Stimulated activated CD8-positive, alpha-beta memory T cell treated with anti-CD3 and anti-CD28 coated beads, Interleukin-15, amount 100 ng/mL, for 4 hours (primary cell): ENCODE results near the gene PRR3.

Source experiments
- DNase-seq, 2 donors: peaks; one replicate each; pipeline ENCODE4 v3.0.0-alpha.2; 2020; ENCODE audit warnings: low read depth in 2 of 2

Gene PRR3

DNA sequence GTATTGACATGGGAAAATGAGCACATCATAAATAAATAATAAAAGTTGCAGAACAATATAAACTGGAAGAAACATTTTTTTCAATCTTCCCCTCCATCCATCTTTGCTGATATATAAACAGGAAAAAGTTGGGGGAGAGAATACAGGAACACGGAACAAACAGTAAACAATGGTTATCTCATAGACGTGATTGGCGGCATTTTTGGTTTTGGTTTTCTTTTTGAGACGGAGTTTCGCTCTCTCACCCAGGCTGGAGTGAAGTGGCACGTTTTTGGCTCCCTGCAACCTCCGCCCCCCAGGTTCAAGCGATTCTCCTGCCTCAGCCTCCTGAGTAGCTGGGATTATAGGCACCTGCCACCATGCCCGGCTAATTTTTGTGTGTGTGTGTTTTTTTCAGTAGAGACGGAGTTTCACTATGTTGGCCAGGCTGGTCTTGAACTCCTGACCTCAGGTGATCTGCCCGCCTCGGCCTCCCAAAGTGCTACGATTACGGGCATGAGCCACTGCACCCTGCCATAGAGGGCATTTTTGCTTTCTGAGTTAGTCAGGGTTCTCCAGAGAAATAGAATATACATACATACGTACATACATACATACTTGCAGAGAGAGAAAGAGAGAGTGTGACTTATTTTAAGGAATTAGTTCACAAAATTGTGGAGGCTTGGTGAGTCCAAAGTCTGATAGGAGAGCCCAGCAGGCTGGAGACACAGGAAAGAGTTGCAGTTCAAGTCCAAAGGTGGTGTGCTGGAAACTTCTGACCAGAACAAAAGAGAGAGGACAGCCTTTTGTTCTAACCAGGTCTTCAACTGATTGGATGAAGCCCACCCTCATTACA, 23.4 kb upstream of the PRR3 start:
- no peak for DNase-seq

DNA sequence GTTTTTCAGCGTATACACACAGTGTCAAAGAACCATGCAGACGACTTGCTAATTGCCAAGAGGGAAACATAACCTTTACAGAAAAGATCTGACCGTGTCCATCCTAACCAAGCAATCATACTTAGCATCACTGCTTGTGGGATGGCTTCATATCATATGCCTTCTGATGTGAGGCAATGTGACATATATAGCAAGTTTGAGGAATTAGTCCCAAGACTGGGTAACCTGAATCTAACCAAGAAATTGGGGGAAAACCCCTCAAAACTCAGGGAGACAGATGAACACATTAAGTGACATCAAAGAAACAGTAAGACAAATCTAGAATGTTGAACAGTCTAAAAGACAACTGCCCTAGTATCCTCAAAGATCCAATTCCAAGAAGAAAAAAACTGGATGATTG, 19.2 kb upstream of the PRR3 start:
- DNase-seq: no peak

DNA sequence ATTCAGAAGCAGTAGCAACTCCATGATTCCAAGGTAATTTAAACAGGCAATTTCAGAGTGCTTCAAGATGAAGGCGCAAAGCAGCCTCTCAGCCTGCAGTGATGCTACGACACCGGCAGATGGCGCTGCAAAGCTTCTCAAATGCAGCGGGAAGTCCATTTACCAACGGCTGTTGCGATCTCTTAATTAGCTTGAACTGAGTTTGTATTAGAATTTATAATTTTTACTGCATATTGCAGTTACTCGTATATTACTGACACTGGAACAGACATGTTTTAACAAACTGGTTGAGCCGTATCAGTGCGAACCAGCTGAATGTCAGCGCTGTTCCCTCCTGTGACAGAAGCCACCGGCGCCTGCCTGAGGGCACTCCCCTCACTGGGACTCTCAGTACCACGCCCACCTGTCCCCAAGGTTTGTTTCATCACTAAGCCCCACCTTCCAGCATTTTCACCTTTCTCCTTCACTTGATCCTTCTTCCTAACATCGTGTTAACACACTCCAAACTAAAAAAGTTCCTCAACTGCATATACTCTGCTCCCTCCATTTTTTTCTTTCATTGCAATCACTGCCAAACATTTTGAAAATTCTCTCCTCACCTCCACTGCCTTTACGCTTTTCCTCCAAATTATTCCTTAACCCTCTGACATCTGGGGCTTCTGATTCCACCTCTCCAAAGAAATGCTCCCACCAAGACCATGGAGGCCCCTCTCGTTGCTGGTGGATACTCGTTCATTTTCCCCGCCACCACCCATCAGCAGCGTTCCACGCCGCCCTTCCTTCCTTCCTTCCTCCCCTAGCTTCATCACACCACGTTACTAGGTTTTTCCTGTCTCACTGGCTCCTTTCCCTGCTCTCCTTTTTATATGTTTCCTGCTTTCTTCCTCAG, 15.3 kb upstream of the PRR3 start:
- DNase-seq: peak; percentile 55 to 69

DNA sequence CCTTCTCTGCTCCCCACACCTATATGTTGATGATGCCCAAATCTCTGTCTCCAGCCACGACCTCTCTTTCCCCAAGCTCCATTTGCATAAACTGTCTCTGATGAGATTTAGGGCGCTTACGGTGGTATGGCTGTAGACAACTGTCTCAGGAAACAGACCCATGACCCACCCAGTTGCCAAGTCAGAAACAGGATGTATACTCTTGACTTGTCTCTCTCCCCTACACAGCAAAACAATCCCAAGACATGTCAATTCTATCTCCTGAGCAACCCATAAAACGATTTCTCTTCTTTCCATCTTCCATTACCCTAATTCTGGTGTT, 14.7 kb upstream of the PRR3 start:
- no peak for DNase-seq

DNA sequence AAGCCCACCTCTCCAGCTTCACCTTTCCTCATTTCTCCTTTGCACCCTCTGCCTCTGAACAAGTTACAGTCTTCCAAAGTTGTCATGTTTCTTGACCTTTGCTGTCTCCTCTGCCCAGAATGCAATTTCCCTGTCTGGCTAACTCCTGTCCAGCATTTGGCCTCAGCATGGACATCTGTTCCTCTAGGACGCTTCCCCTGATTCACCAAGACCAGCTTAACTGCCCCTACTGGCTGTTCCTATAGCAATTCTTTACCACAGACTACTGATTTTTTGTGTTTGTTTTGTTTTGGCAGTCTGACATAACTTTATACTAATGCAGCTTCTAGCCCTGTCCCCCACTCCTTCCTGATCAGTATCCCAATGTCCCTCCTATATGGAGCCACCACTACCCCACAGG, 14.2 kb upstream of the PRR3 start:
- no peak for DNase-seq

DNA sequence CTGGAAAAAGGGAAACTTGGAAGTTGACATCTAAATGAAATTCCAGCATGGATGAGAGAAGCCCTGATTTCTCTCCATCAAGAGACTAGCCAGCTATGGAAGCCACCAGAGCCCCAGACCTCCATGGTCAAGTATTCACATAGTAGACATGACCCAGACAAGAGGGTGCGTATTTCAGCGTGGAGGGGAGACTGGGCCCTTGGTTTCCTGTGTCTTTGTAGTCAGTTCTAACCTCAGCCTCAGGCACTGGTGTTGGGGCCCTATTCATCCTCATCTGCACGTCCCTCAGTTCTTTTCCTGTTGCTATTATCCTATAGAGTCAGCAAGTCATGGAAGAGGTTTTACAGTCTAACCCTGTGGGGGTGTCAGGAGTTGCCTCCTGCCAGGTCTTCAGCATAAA, 13.3 kb upstream of the PRR3 start:
- no peak for DNase-seq

DNA sequence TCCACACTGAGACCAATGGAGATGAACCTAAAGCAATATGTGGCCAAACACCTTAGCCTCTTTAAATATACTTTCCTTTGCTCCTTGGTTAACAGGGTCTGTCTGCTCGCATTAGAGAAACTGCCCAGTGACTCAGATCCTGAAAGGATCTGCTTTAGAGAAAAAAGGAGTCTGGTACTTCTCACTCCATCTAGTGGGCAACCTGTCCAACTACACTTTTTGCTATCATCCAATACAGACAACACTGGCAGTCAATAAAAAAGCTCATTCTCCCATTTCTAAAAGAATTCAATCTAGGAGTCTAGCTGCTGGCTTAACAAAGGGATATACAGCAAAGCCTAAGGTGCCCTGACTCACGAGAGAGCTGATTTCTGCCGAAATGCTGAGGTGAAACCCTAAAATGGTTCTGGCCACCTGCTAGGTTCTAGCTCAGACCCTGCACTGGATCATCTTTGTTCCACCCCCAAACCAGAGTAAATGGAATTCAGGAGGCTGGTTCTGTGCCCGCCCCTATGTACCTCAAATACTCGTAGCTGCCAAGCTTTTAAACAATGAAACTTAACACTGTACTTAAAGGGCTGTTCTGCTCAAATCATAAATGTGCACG, 12.3 kb upstream of the PRR3 start:
- no peak for DNase-seq

DNA sequence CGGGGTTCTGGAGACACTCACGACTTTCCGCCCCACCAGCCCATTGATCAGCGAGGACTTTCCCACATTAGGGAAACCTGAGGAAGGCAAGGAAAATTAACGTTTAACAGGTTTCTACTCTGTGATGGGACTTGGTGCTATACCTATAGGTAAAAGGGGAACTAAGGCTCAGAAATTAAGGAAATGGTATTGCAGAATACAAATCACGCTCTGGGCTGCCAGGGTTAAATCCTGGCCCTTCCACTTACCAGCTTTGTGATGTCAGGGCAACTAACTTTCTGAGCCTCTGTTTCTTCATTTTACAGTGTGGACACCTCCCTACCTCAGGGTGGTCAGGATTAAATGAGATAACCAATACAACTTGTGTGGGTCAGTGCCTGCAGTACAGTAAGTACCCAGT, 9.6 kb upstream of the PRR3 start:
- no peak for DNase-seq

DNA sequence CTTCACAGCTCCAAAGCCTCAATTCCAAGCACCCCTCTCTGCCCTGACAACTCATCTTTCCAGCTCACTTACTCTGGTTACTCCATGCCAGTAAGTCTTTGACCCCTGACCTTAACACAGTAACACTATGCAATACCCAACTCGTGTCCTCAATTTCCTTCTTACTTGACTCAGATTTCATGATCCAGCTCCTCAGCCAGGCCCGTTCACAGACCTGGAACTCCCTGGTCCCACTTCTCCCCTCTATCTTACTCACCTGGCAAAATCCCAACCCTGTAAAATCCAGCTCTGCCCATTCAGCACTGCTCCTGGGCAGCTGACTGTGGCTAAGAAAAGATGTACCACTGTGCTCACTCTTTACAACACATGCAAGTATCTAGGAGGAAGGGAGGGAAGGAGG, 8.7 kb upstream of the PRR3 start:
- DNase-seq: no peak

DNA sequence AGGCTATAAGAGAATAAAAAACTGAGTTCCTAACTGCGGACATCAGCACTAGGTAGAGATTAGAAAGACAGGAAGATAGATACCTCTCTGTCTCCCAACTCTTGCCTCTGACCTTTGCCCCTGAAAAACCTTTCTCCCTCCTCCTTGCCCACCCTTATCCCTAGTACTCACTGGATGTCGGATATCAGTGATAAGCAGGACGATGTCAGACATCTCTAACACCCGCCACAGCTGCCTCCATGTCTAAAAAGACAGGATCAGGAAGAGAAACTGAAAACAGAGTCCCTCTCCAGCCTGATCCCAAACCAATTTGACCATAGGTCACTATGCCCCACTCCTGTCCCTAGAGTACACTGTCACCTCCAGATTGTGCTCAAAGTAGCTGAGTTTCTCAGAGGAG, 2.7 kb upstream of the PRR3 start:
- no peak for DNase-seq

DNA sequence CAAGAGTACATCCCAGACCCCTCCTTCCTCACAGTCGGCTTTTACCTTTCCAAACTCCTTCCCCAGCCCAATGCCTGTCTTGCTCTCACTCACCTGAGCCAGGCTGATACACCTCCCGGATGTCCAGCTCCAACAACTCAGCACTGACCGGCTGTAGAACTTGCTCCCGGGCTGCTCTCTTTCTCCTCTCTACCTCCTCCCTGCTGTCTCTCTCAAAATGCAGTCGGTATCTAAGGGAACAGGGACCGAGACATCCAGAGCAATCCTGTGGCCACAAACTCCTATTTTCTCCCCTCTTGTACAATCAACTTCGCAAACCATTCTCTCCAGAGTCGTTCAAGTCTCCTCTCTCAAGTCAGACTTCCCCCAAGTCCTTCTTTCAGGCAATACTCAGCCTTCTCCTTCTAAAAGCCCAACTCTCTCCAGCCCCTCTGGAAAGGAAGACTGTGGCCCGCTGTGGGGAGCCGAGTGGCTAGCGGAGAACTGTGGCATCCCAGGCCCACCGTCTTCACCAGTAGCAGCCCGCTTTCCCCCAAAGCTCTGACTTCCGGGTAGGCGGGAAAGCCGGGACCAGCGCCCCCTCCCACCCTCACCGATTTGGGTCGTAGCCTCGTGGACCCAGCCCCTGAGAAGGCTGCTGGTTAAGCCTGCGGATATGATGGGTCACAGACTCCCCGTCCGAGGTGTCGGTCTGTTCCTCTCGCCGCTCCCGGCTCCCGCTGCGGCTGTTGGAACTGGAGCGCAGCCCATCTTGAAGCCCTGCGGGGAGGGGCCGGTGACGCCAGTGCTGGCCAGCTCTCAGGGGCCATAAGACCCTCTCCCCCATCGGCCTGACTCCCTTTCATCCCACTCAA, 1.9 kb upstream of the PRR3 start:
- no peak for DNase-seq

DNA sequence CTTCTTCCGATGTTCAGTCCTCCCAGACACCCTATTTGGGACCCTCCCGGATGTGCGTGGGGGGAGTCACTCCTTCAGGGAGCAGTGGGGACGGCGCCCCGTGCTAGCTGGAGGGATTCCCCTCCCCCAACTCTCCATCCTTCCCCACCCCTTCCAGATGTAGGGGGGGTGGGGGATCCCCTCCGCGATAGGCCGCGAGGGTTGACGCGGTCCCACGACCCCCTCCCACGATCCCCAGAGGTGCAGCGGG, 1.4 kb upstream of the PRR3 start:
- DNase-seq: no peak

DNA sequence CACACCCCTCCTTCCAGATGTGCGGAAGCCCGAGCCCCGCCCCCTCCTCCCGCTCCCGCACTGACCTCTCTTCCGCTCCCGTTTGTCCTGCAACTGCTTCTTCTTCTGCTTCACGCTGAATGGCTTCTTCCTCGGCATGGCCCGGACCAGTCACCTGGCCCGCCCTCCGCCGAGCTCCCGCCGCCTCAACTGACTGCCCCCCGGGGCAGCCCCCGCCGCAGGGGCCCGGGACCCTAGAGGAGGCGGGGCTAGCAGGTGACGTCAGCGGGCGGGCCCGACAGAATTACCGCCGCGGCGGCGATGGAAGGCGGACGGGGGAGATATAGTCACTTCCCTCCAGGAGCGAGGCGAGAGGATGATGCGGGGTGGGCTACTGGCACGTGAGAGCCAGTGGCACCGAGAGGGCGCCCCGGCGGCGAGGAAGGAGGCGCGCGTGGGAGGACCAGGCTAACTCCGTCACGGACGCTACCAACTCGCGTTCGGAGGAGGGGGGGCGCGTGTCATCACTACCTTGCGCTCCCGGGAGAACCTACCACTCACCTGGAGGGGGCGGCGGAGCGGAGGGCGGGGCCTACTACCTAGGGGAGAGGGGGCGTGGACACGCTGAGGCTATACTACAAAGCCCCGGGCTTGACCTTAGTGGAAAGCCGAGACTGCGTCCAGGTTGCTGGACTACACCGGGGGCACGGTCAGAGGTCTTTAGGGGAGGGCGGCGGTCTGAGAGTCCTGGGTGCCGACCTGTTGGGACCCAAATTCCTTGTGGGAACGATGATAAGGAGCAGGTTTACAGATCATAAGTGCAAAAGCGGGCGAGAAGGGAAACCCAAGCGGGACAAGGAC, 809 bp upstream of the PRR3 start, which contains the start of gene GNL1:
TSS of gene GNL1 (minus strand) at position 424 of the 840 bp plus-strand sequence. CDS start at position 138, 286 bp downstream.
- DNase-seq: peak; percentile 98 to 99

DNA sequence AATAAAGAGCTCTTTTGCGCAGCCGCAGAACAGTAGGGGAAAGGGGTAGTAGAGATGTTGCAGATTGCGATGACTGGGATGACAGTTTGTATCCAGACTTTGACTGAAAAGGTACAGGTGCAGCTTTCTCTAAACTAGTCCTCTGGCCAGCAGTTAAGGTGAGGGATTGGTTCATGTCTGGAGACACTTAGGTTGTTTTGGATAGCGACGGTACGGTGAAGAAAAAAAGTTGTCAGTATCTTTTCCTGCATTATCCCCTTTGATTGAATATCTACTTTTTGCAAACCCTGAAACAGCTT, 537 bp downstream of the PRR3 start:
- DNase-seq: no peak

DNA sequence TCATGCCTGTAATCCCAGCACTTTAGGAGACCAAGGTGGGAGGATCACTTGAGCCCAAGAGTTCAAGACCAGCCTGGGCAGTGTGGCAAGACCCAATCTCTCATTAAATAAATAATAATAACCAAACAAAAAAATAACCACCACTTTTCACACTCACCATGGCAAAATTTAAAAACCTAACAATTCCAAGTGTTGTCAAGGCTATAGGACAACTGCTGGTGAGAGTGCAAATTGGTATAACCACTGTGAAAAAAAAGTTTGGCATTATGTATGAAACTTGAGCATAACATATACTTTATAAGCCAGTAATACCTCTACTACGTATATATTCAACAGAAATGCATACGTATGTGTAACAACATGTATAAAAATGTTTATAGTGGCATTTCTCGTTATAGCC, 3.8 kb downstream of the PRR3 start:
- no peak for DNase-seq

DNA sequence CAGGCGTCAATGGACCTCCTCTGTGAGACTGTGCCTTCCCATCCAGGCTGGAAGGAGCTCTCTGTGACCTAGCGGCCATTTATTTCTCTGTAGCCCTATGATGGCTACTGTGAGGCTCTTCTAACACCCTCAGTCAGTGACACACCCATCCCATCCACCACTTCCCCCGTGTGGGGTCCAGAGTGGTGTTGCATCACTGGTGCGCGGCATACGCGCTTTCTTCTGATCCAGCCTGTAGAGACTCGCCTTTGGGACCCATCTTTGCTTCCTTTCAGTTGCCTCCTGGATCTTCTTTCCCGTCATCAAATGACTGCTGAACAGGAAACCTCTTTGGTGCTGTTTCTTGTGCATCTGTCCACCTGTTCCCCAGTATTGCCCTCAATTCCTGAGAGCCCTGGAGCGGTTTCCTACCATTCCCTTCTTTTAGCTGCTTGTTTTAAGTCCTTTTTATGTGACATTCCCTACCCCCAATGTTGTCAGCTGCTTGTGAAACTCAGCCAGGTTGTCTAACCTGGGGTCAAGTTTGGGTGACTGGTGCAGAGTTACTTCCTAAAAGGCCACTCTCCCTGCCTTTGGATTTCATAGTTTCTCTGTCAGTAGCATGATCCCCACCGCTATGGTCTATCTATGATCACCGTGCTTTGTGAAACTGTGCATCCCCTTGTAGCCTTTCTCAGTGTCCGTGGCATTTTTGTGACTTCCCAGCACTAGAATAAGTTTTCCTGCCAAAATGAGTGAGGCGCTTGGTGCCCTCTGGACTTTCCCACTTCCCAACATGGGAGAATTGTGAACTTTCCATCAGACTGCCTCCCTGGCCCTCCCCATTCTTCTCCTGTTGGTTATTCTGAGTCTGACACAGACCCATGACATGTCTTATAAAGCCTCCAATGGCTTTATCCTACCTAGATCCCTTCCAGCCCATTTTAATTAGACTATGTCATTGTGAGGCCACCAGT, 5.7 kb downstream of the PRR3 start:
- DNase-seq: no peak

DNA sequence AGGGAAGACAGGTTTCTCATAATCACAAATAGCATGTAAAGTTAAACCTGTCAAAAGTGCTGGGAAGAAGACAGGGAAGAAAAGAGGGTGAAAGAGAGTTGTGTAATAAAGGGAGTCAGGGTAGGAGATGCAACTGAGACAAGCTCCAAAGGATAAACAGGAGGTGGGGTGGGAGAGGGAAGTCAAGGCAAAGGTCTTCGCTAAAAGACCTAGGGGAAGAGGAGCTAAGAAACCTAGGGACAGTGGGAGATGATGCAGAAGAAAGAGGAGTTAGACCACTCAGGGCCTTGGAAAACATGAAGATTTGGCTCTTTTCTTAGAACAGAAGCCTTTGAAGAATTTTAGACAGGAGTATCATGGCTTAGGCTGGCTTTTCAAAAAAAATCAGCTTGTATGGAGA, 7.0 kb downstream of the PRR3 start:
- no peak for DNase-seq

DNA sequence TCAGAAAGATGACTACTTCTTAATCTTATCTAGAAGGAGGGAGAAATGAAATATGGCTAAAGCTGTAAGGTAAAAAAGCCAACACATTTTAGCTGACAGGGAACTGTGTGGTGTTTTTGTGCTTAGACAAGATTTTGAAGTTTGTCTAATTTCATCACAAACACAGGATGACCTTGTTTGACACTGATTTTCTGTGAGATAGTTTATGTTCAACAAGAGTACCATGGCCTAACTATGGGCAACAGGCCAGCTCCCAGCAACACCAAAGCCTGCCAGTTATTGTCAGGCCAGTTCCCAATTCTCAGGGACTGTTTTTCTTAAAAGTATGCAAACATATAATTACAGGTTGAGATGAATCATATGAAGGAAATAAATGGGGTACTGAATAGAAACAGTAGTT, 8.7 kb downstream of the PRR3 start:
- DNase-seq: no peak

DNA sequence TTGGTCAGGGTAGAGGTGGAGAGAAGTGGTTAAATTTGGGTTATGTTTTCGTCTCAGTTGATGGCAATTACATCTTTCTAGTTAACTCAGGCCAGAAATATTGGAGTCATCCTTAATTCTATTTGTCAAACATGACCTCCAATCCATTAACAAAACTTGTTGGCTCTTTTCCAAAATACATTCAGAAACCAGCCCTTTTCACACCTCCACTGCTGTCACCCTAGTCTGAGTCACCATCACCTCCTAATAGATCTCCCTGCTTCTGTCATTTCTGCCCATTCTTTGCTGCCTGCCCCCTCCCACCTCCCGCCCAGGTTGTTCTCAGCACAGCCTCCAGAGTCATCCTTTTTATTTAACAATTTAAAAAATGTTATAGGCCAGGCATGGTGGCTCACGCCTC, 11.2 kb downstream of the PRR3 start:
- no peak for DNase-seq

DNA sequence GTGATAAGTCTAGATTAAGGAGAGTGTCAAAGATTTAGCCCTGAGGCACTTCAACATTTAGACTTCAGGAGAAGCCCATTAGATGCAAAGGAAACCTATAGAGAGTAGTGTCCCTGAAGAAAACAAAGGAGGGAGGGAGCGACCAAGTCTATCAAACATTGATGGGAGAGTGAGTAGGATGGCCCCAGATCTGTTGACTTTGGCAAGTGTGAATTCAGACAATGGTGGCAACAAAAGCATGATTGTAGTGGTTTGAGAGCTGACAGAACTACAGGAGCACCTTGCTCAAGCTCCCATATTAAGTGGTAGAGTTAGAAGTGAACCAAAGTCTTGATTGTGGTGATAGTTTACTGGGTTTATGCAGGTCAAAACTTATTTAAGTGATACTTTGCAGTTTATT, 13.2 kb downstream of the PRR3 start:
- no peak for DNase-seq
